GM19455 (cell line): ENCODE results near the gene TRPM5.
A peak's percentile ranks its signal among the peaks of the same experiment; 100 is the strongest.

Experiments
- ATAC-seq: cut with Tn5 transposase; IDR thresholded peaks from one replicate; pipeline ENCODE4 v1.9.1; 2021; ENCODE audit not compliant: unreplicated experiment

Gene TRPM5

GRCh38 chr11:2406878-2407410 is 37.4 kb downstream of the TRPM5 start:
- ATAC-seq: no peak

DNA sequence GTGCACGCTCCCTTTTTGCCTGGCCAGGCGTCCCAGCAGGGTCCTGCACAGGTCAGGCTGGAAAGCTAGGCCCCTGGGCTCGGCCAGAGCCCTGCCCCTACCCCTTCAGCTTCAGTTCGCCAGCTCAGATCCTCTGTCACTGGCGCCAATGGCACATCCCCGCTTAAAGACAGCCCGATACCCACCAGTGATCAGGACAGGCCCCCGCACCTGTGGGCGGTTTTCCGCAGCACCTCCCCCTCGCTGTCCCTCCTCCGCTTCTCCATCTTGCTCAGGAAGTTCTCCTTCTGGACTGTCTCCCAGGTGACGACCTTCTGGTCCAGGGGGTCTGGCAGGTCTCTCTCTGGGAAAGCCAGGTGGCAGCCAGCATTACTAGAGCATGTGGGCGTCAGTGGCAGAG is 37.9 kb downstream of the TRPM5 start:
- ATAC-seq: no peak

DNA sequence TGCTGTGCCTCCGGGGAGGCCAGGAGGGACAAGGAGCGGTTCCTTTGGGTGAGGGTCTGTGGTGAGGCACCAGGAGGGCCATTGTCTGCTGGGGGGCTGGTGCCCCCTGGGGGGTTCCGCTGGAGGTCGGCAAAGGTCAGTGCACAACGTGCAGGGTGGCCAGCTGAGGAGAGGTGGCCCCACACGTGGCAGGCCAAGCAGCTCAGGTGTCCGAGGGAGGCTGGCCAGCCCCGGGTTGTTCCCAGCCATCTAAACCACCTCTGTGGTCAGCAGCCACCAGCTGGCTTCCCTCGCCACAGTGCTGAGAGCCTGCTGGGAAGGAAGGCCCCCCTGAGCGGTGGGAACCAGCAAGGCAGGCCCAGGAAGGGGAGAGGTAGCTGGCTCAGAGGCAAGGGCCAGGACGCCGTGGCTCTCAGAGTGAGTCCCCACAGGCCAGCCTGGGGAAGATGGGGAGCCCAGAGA is 39.5 kb downstream of the TRPM5 start:
- ATAC-seq: no peak

DNA sequence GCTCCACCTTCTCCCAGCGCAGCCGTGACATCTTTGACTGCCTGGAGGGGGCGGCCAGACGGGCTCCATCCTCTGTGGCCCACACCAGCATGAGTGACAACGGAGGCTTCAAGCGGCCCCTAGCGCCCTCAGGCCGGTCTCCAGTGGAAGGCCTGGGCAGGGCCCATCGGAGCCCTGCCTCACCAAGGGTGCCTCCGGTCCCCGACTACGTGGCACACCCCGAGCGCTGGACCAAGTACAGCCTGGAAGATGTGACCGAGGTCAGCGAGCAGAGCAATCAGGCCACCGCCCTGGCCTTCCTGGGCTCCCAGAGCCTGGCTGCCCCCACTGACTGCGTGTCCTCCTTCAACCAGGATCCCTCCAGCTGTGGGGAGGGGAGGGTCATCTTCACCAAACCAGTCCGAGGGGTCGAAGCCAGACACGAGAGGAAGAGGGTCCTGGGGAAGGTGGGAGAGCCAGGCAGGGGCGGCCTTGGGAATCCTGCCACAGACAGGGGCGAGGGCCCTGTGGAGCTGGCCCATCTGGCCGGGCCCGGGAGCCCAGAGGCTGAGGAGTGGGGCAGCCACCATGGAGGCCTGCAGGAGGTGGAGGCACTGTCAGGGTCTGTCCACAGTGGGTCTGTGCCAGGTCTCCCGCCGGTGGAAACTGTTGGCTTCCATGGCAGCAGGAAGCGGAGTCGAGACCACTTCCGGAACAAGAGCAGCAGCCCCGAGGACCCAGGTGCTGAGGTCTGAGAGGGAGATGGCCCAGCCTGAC is 41.2 kb downstream of the TRPM5 start:
- ATAC-seq: no peak

GRCh38 chr11:2402106-2402505 is 42.2 kb downstream of the TRPM5 start:
- no peak for ATAC-seq

GRCh38 chr11:2401436-2401984 is 42.8 kb downstream of the TRPM5 start:
- no peak for ATAC-seq

GRCh38 chr11:2400762-2401435 is 43.4 kb downstream of the TRPM5 start:
- peak; percentile 11 for ATAC-seq

DNA sequence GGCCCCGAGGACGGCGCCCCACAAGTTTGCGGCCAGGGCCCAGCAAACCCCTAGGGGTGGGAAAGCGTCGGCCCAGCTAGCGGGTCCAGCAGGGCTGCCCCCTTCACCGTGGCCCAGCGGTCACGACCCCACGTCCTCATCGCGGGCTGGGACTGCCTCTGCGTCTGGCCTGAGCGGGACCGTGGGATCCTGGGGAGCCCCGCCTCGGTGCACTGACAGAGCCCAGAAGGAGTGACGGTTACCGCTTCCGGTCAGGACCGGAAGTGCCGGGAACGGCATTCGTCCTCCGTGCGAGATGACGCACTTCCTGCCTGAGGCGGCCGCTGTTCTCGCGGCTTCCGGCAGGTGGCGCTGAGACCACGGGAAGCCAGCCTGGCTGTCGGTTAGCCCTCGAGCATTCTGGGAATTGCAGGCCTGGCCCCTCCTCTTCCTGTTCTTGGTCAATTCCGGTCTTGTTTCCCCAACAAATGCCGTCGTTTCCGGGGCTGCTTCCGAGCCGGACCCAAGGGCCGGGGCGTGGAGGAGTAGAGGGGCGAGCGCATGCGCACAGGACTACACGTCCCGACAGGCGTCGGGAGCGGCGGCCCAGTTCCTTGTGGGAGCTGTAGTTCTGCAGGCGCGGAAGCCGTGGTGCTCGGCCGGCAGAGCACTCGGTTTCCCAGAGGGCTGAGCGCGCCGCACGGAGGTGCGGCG is 44.1 kb downstream of the TRPM5 start, which contains the start of gene TSSC4:
TSS of gene TSSC4 (plus strand) at position 682 of the 693 bp plus-strand sequence. CDS start 1,884 bp downstream, outside the sequence.
- ATAC-seq: peak; percentile 80

DNA sequence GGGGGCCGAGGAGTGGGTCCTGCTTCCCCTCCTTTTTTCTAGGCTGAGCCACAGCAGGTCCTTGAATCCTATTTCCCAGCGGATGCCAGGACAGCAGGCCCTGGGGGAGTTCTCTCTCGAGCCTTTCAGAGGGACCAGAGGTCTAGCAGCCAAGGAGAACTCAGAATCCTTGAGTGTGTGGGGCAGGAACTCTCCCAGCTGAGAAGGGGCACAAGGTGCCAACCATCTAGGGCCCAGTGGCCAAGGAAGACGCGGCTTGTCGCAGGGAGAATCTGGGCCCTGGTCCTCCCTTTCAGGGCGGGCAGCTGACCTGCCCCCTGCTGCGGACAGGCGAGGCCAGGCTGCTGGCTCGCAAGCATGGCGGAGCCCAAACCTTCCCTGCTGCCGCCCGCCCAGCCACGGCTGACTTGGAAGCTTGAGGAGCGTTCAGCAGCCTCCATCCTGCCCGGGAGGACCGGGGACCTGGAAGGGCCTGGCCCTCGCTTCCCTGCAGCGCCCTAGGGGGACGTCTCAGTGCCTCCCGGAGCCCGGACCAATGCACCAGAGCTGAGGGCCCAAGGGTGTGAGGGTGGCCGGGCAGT is 44.7 kb downstream of the TRPM5 start:
- ATAC-seq: peak; percentile 4

GRCh38 chr11:2398664-2399355 is 45.5 kb downstream of the TRPM5 start:
- no peak for ATAC-seq

- ATAC-seq: no peak
Measured at GRCh38 chr11:2397005-2397404, 47.3 kb downstream of the TRPM5 start.

GRCh38 chr11:2396471-2396870 is 47.8 kb downstream of the TRPM5 start:
- no peak for ATAC-seq

DNA sequence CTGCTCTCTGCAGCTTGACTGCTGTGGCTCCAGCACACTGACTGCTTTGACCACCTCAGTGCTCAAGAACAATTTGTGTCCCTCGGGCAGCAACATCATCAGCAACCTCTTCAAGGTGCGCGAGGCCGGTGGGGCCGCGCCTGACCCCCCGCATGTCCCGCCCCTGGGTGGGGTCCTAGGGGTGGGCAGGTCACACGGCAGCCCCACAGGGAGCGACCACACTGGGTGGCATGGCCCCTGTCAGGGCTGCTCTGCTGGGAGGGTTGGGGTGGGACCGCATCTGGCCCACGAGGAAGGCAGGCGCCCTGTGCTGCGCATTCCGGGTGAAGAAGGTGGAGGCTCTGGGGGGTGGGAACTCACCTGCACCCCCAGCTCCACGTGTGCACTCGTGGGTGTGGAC is 48.5 kb downstream of the TRPM5 start:
- ATAC-seq: no peak

GRCh38 chr11:2395211-2395730 is 49.0 kb downstream of the TRPM5 start:
- ATAC-seq: no peak

GRCh38 chr11:2394818-2395105 is 49.6 kb downstream of the TRPM5 start:
- ATAC-seq: no peak
